IMR-90 (cell line): Measurements from ENCODE around the gene PRR36.

Experiments used
- CTCF ChIP-seq: conservative IDR thresholded peaks from 2 replicates; pipeline ENCODE4 v1.5.1; 2012; ENCODE audit warnings: mild to moderate bottlenecking, low read depth, low read length, improper control_type of control experiment
- MXI1 ChIP-seq: IDR thresholded peaks from 2 replicates; pipeline ENCODE4 v1.6.1; 2012; ENCODE audit warnings: low read depth, mild to moderate bottlenecking, low read length, moderate library complexity, borderline replicate concordance
- POLR2A ChIP-seq: IDR thresholded peaks from 2 replicates; pipeline ENCODE4 v1.6.1; 2012; ENCODE audit warnings: mild to moderate bottlenecking, low read depth, low read length
- RAD21 ChIP-seq: IDR thresholded peaks from 2 replicates; pipeline ENCODE4 v1.6.1; 2012; ENCODE audit warnings: low read length, improper control_type of control experiment

GRCh38 chr19:7872306-7873204 is 1.6 kb downstream of the PRR36 start:
- TF ChIP-seq MXI1 (no peak), CTCF (no peak), POLR2A (no peak), RAD21 (no peak)
